AML-193 (cell line): ENCODE measurements around the gene C1QL2.

Experiments used
- DNase-seq, 2 experiments: peaks; one replicate each; lab custom pipeline; 2025; lab: John Stamatoyannopoulos, UW

Gene C1QL2

DNA sequence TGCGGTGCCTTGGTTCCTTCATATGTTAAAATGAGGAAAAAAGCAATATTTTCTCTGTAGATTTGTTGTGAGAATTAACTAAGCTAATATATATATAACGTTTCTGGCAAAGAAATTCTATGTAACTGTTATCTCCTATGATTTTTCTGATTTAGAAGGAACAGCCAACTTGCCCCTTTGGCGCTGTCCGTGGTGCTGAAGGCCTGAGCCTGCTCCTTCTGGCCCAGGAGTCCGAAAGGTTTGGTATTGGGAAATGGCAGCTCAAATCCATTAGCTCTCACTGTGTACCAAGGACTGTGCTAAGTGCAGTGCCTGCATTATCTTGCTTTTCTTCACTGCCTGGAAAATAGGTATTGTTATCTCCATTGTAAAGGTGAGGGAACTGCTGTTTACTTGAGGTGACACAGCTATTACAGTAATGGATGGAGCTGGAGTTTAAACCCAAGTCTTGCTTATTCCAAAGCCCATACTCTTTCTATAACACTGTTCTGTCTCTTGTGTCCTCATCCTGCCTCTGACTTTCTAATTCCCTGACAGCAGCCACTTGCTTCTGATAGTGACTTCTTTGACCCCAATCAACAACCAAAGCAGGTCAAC is 52.2 kb downstream of the C1QL2 start:
- DNase-seq = peak; percentile 4 to 9
